Stimulated activated effector memory CD8-positive, alpha-beta T cell treated with anti-CD3 and anti-CD28 coated beads, Interleukin-12 subunit alpha, Interleukin-12 subunit beta, amount 100 ng/mL, for 72 hours (primary cell): ENCODE results near the gene ZNF787.

ENCODE experiments used
- ATAC-seq: fragments of 150-1000 bp; cut with Tn5 transposase; 2 replicates; pipeline ENCODE4 v1.10.0; 2021
- DNase-seq, 2 donors: peaks; one replicate each; pipeline ENCODE4 v3.0.0; 2021 to 2022; ENCODE audit warnings: low spot score in 2 of 2
- H3K27ac Mint-ChIP-seq: one replicate; pipeline ENCODE4 v1.8.0; 2022; ENCODE audit warnings: mild to moderate bottlenecking, mixed read lengths
- H3K36me3 Mint-ChIP-seq: one replicate; pipeline ENCODE4 v1.8.0; 2022; ENCODE audit warnings: mild to moderate bottlenecking, mixed read lengths
- H3K4me1 Mint-ChIP-seq: one replicate; pipeline ENCODE4 v1.8.0; 2022; ENCODE audit warnings: mixed read lengths
- H3K4me3 Mint-ChIP-seq: one replicate; pipeline ENCODE4 v1.8.0; 2022; ENCODE audit warnings: mild to moderate bottlenecking, mixed read lengths
- H3K9me3 Mint-ChIP-seq: one replicate; pipeline ENCODE4 v1.8.0; 2022; ENCODE audit warnings: mixed read lengths

The ZNF787 gene

GRCh38 chr19:56121180-56122167 is at the start of gene ZNF787:
TSS of gene ZNF787 (minus strand) at chr19:56121295. CDS start at chr19:56103217, 18,078 bp downstream.
- H3K27ac Mint-ChIP-seq: peak within 1 kb of the TSS; percentile 98
- ATAC-seq (peak; percentile 90), DNase-seq (peak; percentile 95 to 99)
- H3K36me3 Mint-ChIP-seq: peaks cover 28% of the 10 kb centered on the region
- H3K4me1 Mint-ChIP-seq: peaks cover 35% of the 10 kb centered on the region
- peak within 1 kb of the TSS; percentile 83 for H3K4me3 Mint-ChIP-seq
- H3K9me3 Mint-ChIP-seq: no peaks in the 10 kb centered on the region

- DNase-seq: no peak
- H3K4me3 Mint-ChIP-seq: no peak overlapping the region
- no peak for ATAC-seq
- no peaks in the 10 kb centered on the region for H3K36me3 Mint-ChIP-seq
- no peaks in the 10 kb centered on the region for H3K9me3 Mint-ChIP-seq
- peaks cover 6% of the 10 kb centered on the region for H3K4me1 Mint-ChIP-seq
- H3K27ac Mint-ChIP-seq: no peak overlapping the region
Measured at GRCh38 chr19:56170261-56170660, 49.2 kb upstream of the ZNF787 start.

- no peaks in the 10 kb centered on the region for H3K9me3 Mint-ChIP-seq
- no peak for ATAC-seq
- no peak overlapping the region for H3K4me3 Mint-ChIP-seq
- H3K36me3 Mint-ChIP-seq: no peaks in the 10 kb centered on the region
- H3K27ac Mint-ChIP-seq: no peak overlapping the region
- no peak for DNase-seq
- peaks cover 6% of the 10 kb centered on the region for H3K4me1 Mint-ChIP-seq
Measured at GRCh38 chr19:56167064-56167578, 46.0 kb upstream of the ZNF787 start.

GRCh38 chr19:56163097-56163496 is 42.0 kb upstream of the ZNF787 start:
- DNase-seq (no peak), ATAC-seq (no peak)

GRCh38 chr19:56162258-56162657 is 41.2 kb upstream of the ZNF787 start:
- ATAC-seq (peak; percentile 79), DNase-seq (no peak)
- H3K4me1 Mint-ChIP-seq: peaks cover 7% of the 10 kb centered on the region
- H3K36me3 Mint-ChIP-seq: peaks cover 25% of the 10 kb centered on the region
- H3K4me3 Mint-ChIP-seq: no peak overlapping the region
- H3K9me3 Mint-ChIP-seq: no peaks in the 10 kb centered on the region
- no peak overlapping the region for H3K27ac Mint-ChIP-seq

More at GRCh38 chr19:56163097-56163496, 42.0 kb upstream of the ZNF787 start:
- H3K4me1 Mint-ChIP-seq: peaks cover 7% of the 10 kb centered on the region
- no peak overlapping the region for H3K4me3 Mint-ChIP-seq
- H3K9me3 Mint-ChIP-seq: no peaks in the 10 kb centered on the region
- no peak overlapping the region for H3K27ac Mint-ChIP-seq
- H3K36me3 Mint-ChIP-seq: peaks cover 19% of the 10 kb centered on the region

- Mint-ChIP-seq H3K36me3 (peaks cover 25% of the 10 kb centered on the region), H3K27ac (no peak overlapping the region), H3K9me3 (no peaks in the 10 kb centered on the region), H3K4me3 (no peak overlapping the region), H3K4me1 (peaks cover 7% of the 10 kb centered on the region)
- DNase-seq (no peak), ATAC-seq (no peak)
Measured at GRCh38 chr19:56161534-56161933, 40.4 kb upstream of the ZNF787 start.

GRCh38 chr19:56159622-56160271 is 38.7 kb upstream of the ZNF787 start:
- Mint-ChIP-seq H3K4me1 (peaks cover 7% of the 10 kb centered on the region), H3K27ac (no peak overlapping the region), H3K4me3 (no peak overlapping the region), H3K36me3 (peaks cover 34% of the 10 kb centered on the region), H3K9me3 (no peaks in the 10 kb centered on the region)
- ATAC-seq: no peak
- DNase-seq: no peak

GRCh38 chr19:56159009-56159559 is 38.0 kb upstream of the ZNF787 start:
- DNase-seq (no peak), ATAC-seq (no peak)
- Mint-ChIP-seq H3K4me1 (peaks cover 7% of the 10 kb centered on the region), H3K36me3 (peaks cover 36% of the 10 kb centered on the region), H3K9me3 (no peaks in the 10 kb centered on the region), H3K4me3 (no peak overlapping the region), H3K27ac (no peak overlapping the region)

GRCh38 chr19:56158170-56158757 is 37.2 kb upstream of the ZNF787 start:
- Mint-ChIP-seq H3K4me3 (no peak overlapping the region), H3K4me1 (peaks cover 12% of the 10 kb centered on the region), H3K36me3 (peaks cover 42% of the 10 kb centered on the region), H3K27ac (no peak overlapping the region), H3K9me3 (no peaks in the 10 kb centered on the region)
- no peak for DNase-seq
- ATAC-seq: no peak

- H3K9me3 Mint-ChIP-seq: no peaks in the 10 kb centered on the region
- H3K27ac Mint-ChIP-seq: no peak overlapping the region
- peaks cover 14% of the 10 kb centered on the region for H3K4me1 Mint-ChIP-seq
- DNase-seq: no peak
- ATAC-seq: no peak
- no peak overlapping the region for H3K4me3 Mint-ChIP-seq
- peaks cover 43% of the 10 kb centered on the region for H3K36me3 Mint-ChIP-seq
Measured at GRCh38 chr19:56156768-56157167, 35.7 kb upstream of the ZNF787 start.

- no peak overlapping the region for H3K4me3 Mint-ChIP-seq
- H3K4me1 Mint-ChIP-seq: peaks cover 14% of the 10 kb centered on the region
- no peak overlapping the region for H3K27ac Mint-ChIP-seq
- no peaks in the 10 kb centered on the region for H3K9me3 Mint-ChIP-seq
- H3K36me3 Mint-ChIP-seq: peaks cover 40% of the 10 kb centered on the region
- ATAC-seq (no peak), DNase-seq (no peak)
Measured at GRCh38 chr19:56155124-56155687, 34.1 kb upstream of the ZNF787 start.

GRCh38 chr19:56153507-56153906 is 32.4 kb upstream of the ZNF787 start:
- DNase-seq (no peak), ATAC-seq (no peak)
- Mint-ChIP-seq H3K9me3 (no peaks in the 10 kb centered on the region), H3K4me3 (no peak overlapping the region), H3K36me3 (peaks cover 32% of the 10 kb centered on the region), H3K4me1 (peaks cover 7% of the 10 kb centered on the region), H3K27ac (peak overlapping the region; percentile 79)

- no peaks in the 10 kb centered on the region for H3K9me3 Mint-ChIP-seq
- H3K4me1 Mint-ChIP-seq: peaks cover 7% of the 10 kb centered on the region
- no peak overlapping the region for H3K4me3 Mint-ChIP-seq
- DNase-seq: no peak
- peaks cover 33% of the 10 kb centered on the region for H3K36me3 Mint-ChIP-seq
- peak overlapping the region; percentile 79 for H3K27ac Mint-ChIP-seq
- ATAC-seq: no peak
Measured at GRCh38 chr19:56152644-56153043, 31.5 kb upstream of the ZNF787 start.

- DNase-seq (no peak), ATAC-seq (no peak)
- peaks cover 7% of the 10 kb centered on the region for H3K4me1 Mint-ChIP-seq
- no peak overlapping the region for H3K4me3 Mint-ChIP-seq
- no peaks in the 10 kb centered on the region for H3K9me3 Mint-ChIP-seq
- H3K36me3 Mint-ChIP-seq: peaks cover 39% of the 10 kb centered on the region
- H3K27ac Mint-ChIP-seq: no peak overlapping the region
Measured at GRCh38 chr19:56150358-56150757, 29.3 kb upstream of the ZNF787 start.

- Mint-ChIP-seq H3K9me3 (no peaks in the 10 kb centered on the region), H3K27ac (no peak overlapping the region), H3K4me3 (no peak overlapping the region), H3K36me3 (peaks cover 34% of the 10 kb centered on the region), H3K4me1 (peaks cover 11% of the 10 kb centered on the region)
- ATAC-seq: no peak
- no peak for DNase-seq
Measured at GRCh38 chr19:56149656-56150038, 28.6 kb upstream of the ZNF787 start.
